Measurements from ENCODE around the gene RASGEF1B.
"Not testable (repeated sequence)": the region's sequence is repeated elsewhere in the genome, so short reads cannot be mapped to it uniquely, and the experiment has no call there.

The RASGEF1B gene

DNA sequence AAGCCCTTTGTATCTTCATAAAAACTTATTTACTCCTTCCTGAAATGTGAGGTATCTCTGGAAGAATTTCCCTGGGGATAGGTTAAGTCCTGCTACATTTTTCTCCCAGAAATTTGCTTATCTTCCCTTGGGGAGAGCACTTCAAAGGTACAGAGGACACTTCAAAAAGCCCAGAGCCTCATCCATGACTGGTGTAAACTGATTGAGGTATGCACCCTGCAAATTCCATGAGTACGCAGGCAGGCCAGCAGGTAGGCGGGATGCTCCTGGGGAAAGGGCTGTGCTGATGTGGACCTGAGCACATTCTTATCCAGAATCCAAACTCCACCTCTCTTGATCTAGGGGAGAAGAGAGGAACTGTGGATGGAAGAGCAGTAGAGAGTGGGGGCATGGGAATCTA is 26.3 kb upstream of the RASGEF1B start:
- DNase-seq, result no peak

DNA sequence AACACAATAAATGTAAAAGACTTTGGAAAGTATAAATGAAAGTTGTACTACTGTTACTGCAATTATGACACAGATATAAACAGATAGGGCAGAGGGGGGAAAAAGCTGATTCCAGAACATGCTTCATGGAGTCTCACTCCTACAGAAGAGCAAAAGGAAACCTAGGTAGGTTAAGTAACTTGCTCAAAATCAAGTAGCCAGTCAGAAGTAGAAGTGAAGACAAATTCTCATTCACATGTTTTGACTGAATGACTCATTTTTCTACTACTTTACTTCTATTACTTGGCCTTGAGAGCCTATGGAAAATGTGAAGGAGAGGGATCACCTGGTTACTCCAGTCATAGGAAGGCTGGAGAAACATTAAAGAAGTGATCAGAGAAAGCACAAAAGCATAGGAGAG is 23.6 kb upstream of the RASGEF1B start:
- DNase-seq, result no peak

DNA sequence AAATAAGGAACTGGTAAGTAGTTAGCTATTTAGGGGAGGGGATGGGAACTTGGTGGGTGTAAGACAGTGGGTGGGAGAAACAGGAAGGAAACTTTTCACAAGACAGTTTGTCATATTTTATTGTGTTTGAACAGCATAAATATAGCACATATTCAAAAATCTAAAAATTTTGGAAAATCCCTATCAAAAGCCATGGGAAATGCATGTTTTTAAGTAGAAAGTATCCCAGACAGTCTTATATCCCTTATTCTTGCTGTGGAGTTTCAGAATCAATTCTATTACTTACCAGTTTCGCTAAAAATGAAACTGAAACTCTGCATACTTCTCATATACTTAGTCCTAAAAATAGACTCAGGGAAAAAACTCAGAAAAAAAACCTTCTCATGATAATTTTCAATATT is 22.3 kb upstream of the RASGEF1B start:
- peak; percentile 82 to 88 for DNase-seq

DNA sequence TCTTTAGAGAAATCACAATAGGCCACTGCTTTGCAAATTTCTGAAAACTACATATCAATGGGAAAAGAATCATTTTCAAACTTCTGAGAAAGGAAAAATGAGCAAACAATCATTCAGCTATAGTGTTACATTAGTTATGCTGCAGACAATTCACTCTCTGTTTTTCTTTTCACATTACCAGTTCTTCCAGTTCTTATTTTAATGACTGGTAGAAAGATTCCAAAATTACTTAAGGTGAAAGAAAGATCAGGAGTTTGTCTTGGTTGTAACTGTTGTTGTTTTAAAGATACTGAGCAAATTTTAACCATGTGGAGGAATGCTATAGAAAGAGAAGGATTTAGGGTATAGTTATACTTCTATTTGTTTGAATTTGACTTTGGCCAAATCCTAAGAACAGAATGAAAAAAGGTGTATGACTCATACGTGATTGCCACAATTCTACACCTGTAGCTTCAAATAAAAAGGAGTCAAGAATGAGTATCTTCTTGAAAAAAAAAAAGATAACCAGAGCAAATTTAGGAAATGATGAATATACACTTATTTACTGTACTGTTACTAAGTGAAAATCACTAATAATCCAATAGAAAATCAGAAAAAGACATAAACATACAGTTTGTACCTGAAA is 21.0 kb upstream of the RASGEF1B start:
- DNase-seq, result no peak

DNA sequence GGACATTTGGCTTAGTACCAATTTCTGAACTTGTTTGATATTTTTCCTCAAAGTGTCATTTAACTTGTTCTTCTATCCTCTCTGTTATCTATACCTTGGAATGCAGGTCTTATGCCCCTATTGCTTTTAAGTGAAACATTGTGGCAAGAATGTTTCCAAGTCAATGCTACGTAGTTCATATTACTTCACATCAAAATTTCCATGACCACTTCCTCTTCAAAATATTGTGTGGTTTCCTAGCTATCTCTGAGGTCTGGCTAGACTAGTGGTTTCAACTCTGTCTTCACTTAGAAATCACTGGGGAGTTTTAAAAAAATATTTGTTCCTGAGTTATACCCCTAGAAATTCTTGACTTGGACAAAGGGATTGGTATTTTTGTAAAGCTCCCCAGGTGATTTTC is 20.2 kb upstream of the RASGEF1B start:
- DNase-seq, result peak; percentile 82 to 96

DNA sequence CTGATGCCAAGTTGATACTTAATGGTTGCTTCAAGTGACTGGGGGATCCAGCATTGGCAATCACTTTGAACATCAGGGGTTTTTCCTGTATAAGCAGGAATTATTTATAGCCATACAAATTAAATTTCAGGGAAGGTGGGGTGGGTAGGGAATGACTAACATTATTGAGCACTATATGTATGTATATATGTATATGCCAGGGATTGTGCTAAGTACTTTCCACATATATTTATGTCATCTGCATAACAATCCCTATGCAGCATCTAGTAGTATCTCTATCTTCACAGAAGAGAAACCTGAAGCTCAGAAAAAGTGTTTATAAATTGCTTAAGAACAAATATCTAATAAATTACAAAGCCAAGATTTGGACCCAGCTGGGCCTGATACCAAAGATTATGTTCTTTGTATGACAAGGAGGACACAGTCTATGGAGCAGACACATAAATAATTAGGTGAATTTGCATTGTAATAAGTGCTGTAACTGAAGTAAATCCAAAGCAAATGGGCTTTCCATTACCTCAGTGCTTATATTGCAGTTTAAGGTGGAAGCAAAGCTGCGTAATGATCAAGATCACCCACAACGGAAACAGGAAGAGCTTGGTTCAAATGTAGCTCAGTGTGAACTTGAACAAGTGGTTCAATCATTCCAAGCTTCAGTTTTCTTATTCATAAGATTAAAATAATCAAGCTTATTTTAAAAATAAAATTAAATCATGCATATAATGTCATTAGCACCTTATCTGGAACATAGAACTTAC is 18.9 kb upstream of the RASGEF1B start:
- peak; percentile 70 to 75 for DNase-seq

DNA sequence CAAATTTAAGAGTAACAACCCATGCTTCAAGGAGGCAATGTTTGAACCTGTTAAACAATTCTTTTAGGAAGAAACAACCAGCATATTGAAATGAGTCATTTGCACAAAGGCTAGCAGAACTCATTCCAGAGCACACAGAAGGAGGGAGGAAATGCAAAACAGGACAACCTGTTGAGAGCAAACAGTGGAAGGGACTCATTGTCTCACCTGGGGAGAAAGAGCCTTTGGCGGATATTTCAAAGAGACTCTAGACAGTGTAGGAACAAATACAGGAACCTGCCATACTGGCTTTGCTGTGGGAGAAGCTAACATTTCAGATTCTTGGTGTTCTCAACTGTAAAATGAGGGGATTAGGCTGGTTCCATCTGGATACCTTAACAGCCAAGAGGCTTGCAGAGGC is 14.8 kb upstream of the RASGEF1B start:
- DNase-seq, result no peak

DNA sequence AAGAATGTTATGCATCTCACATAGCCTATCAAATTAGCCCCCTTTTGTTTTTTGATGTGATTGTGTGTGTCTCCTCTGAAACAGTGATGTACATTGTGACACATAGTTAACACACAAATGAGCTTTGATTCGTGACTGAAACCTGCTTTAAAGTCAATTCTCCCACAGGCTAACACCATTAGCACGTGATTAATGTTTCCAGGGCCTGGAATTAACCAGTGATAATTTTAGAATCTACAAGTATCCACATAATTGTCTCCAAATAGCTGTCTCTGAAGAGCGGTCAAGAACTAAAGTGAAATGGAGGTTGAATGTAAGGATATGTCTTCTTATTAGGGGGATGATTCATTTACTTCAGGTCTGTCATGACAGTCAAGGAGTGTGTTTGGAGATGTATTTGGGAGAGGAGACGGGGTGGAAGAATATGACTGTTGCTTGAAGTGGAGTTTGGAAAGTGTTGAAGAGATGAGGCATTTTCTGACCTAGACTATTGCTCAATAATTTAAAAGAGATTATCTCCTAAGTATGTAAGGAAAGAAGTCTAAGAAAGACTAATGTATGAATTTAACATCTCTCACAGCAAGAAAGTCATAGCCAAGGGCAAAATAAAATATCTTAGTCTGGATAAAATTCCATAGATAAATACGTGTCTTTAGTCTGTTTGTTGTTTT is 13.7 kb upstream of the RASGEF1B start:
- DNase-seq, result no peak

DNA sequence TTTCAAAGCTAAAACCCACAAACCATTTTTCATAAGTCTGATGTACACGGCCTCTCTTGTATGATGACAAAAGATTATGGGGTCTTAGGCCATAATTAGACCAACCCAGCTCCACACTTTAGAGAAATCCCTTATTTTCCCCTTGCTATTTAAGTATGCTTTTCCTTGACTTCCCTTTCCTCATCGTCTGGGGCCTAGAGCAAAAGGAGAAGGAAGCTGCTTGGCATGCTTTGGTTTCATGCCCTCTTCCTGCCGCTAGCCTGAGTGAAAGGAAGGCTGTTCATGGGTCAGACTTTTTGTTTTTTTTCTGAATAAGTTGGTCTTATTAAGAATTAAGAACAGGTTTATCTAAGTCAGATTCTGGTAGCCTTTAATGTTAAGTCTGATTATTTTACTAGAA is 10.6 kb upstream of the RASGEF1B start:
- peak; percentile 68 to 76 for DNase-seq

DNA sequence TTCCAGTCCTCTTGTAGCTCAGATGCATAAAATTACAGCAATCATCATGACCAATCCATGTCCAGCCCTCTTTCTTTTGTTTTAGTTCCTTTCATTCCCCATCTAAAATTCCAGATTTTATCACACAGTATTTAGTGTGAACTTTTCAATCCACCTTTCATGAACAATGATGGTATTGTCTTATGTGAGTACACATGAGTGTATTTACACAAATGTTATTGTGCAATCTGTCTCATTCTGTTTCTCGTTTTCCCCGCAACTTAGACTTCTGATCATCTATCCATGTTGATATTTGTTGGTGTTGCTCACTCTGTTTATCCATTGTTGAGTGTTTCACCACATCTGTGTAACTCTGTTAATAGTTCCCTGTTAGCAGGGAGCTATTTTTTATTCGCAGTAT is 9.4 kb upstream of the RASGEF1B start:
- no peak for DNase-seq

DNA sequence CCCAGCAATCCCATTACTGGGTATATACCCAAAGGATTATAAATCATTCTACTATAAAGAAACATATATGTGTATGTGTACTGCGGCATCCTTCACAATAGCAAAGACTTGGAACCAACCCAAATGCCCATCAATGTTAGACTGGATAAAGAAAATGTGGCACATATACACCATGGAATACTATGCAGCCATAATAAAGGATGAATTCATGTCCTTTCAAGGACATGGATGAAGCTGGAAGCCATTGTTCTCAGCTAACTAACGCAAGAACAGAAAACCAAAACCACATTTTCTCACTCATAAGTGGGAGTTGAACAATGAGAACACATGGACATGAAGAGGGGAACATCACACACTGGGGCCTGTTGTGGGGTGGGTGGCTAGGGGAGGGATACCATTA is 7.9 kb upstream of the RASGEF1B start:
- not testable (repeated sequence) for DNase-seq

DNA sequence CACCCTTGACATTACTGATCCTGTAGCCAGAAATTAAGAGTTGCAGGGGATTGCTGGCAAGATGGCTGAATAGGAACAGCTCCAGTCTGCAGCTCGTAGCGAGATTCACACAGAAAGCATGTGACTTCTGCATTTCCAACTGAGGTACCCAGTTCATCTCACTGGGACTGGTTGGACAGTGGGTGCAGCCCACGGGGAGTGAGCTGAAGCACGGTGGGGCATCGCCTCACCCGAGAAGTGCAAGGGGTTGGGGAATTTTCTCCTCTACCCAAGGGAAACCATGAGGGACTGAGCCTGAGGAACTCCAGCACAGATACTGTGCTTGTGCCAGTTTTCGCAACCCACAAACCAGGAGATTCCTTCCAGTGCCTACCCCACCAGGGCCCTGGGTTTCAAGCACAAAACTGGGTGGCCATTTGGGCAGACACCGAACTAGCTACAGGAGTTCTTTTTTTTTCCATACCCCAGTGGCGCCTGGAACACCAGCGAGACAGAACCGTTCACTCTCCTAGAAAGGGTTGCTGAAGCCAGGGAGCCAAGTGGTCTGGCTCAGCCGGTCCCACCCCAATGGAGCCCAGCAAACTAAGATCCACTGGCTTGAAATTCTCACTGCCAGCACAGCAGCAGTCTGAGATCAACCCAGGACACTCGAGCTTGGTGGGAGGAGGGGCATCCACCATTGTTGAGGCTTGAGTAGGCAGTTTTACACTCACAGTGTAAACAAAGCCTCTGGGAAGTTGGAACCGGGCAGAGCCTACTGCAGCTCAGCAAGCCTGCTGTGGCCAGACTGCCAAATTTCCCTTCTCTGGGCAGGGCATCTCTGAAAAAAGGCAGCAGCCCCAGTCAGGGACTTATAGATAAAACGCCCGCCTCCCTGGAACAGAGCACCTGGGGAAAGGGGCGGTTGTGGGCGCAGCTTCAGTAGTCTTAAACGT is 1.9 kb upstream of the RASGEF1B start:
- DNase-seq, result peak in 1 of 2 donors; percentile 62

DNA sequence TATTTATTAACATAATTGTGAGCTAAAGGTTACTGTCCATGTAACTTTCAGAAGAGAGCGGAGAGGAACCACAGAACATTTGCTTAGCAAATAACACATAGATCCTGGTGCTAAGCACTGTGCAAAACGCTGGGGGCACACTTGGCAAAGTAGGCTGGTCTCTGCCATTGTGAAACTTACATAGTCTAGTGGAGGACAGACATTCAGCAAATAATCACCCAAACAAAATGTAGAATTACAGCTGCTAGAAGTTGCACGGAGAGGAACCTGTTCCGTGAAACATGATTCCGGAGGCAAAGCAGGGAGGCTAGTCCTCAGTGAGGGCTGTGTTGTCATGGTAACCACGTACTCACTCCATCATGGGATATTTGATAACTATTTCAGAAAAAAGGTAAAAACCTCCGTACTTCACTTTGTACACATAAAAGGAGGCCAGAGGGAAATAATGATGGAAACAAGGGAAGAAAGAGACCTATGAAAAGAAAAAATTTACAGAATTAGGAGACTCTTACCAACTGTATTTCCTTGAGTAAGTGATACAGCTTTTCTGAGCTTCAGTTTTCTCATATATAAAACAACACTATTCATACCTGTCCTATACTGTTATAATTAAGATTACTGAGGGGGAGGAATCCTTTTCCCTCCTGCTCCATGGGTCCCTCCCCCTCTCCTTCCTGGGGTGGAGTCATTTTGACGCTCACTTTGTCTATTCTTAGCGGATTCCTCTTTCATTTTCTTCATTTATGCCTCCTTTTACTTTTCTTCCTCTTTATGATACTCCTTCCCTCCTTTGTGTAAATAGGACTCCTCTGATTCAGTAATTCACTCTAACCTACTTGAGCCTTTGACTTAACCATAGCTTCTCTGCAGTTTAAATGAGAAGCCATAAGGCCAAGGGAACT is 825 bp upstream of the RASGEF1B start:
- peak; percentile 79 to 80 for DNase-seq

DNA sequence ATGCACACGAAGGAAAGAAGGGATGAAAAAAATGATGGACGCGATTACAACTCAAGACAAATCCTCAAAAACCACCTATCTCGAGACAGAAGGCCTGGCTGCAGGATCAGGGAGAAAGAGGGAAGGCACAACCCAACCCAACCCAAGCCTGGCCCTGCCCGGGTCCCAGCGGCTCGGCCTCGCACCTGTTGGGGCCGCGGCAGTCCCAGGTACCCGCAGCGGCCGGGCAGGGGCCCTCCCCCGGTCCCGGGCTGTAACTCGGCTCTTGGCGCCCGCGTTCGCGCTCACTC is 464 bp downstream of the RASGEF1B start:
- DNase-seq, result no peak

DNA sequence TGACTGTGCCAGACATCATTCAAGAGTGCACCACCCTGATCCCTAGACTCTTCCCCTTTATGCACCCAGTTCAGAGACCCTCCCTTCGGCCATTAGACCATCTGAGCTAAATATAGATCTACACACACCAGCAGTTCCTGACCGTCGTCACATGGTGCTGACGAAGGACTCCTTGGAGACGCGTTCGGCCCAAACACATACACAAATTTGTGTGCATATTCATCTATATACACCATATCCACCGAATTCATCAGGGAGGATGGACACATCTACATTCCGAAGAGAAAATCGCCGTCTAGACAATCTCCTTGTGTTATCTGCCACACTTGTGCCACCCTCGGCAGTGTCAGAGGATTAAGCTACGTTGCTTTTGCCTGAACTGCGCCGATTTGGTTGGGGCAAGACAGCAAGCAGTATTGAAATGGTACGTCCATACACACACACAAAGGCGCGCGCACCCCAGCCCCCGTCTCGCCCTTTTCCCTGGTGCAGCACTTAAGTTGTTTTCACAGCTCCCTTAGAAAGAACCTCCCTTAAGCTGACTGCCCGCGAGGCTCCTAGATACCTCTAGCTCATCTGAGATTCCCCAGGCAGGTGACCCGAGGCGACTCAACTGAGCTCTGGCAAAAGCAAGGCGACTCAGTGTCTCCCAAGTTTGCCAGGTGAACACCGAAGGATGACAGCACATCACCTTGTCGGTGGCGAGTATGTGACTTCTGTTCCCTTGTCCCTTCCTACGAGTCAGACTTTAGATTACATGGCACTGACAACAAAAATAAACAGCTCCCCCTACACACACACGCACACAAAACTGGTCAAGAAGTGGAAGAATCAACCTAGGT is 1.0 kb downstream of the RASGEF1B start:
- DNase-seq, result peak; percentile 93 to 94

DNA sequence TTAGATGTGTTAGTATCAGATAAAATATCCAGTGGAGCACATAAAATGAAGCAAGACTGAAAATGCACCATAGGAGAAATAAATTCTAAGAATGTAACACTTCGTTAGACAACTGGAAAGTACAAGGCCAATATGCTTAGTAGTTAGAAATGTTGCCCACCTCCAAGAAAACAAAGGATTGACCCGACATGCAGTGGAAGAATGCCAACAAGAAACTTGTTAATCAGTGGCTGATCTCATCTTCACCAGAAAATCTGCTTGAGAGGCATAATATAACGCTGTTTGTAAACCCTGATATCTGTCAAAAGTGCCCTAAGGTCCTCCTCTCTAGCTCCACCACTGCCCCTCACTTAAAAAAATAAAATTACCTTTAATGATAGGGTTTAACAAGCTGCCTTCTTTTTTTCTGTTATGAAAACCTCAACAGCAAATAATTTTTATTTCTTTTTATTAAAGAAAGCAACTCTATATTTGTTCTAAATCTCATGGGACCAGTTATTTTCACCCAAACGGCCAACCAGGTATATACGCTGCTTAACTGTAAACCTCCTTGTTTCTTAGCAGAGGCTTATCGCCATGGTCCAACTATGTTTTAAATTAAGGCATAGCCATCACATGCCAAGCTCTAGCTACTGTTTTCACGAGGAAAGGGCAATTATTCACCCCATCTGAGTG is 1.8 kb downstream of the RASGEF1B start:
- peak; percentile 34 to 46 for DNase-seq

DNA sequence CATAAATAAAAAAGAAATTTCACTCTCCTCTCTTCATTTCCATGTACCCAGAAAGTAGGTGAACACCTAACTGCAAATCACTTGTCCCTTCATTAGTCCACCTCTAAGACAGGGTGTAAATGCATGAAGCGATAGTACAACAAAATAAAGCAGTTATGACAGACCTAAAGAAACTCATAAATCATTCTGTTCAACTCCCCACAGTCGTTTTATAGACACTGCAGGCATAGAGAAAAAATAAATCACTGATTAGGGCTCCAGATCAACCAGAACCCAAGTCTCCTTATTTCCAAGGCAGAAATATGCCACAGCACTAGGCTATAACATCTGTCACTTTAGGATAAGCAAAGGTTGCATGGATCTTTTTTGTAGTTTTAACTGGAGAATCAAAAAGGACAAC is 3.0 kb downstream of the RASGEF1B start:
- DNase-seq, result no peak

DNA sequence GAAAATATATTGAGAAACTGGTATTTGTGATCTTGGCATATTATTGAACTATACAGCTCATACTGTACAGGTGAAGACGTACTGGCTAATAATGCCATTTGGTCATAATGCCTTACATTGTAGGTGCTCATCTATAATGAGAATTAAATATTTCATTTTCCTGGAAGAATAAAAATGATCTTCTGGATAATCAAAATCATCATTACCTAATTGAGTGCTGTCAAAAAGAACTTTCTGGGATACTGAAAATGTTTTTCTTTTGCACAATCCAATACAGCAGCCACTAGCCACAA is 4.1 kb downstream of the RASGEF1B start:
- no peak for DNase-seq

DNA sequence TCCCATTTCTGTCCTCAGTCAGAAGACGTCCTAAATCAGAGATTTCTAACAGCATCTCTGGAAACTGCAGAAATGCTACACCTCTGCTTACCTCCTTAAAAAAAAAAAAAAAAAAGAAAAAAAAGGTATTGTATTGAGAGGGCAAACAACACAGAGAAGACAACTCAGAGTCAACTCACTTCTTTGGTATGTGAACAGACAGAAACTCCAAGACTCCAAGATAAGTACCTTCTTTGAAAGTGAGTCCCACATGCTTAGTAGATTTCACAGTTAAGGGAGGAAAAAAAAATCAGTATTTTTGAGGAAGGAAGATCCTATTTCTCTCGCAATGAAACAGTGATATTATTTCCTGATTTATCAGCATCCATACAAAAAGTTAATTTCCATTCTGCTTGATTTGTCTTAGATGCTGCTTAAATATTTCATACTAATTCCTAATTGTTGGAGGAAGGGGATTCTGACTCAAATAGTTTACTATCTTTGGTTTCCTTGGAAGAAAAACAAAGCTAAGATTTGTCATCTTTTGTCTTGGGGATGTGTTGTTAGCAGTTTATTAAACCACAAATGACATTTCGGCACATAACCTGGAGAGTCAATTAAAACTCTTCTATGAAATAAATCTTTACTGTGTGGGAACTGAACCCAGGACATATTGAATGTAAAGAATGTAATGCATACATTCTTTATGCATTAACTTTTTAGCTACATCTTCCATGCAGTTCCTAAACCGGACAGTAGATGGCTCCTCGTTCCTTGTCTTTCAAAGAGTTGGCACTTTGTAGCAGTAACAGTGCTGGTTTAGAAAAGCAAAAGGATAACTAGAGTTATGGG is 4.7 kb downstream of the RASGEF1B start:
- DNase-seq, result peak; percentile 86 to 91

Measured in inflammatory macrophage (primary cell).